Jurkat, Clone E6-1 (cell line): ENCODE measurements around the gene ABRACL. TPM values are rescaled to one million over a fixed set of nuclear protein-coding genes. Genes with fewer than 3 reads are reported as not detected.
"Not testable (repeated sequence)": the region's sequence is repeated elsewhere in the genome, so short reads cannot be mapped to it uniquely, and the experiment has no call there.

Source experiments
- DNase-seq: peaks from one replicate; pipeline ENCODE4 v3.0.0-alpha.2; 2011; ENCODE audit warnings: low read depth, low spot score
- H3K4me3 ChIP-seq: 2 replicates; pipeline ENCODE4 v1.5.1; 2011; ENCODE audit warnings: mild to moderate bottlenecking, low read length, control low read depth, moderate library complexity
- polyA plus RNA-seq: library from polyadenylated mRNA; unstranded; fragments of >200 nt; gene quantifications from one replicate; pipeline ENCODE4 v1.2.1, GENCODE V29; 2012; ENCODE audit warnings: missing spikeins; ENCODE audit not compliant: insufficient read length, insufficient read depth

Gene ABRACL, protein sequence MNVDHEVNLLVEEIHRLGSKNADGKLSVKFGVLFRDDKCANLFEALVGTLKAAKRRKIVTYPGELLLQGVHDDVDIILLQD
- polyA plus RNA-seq, result 203 TPM

DNA sequence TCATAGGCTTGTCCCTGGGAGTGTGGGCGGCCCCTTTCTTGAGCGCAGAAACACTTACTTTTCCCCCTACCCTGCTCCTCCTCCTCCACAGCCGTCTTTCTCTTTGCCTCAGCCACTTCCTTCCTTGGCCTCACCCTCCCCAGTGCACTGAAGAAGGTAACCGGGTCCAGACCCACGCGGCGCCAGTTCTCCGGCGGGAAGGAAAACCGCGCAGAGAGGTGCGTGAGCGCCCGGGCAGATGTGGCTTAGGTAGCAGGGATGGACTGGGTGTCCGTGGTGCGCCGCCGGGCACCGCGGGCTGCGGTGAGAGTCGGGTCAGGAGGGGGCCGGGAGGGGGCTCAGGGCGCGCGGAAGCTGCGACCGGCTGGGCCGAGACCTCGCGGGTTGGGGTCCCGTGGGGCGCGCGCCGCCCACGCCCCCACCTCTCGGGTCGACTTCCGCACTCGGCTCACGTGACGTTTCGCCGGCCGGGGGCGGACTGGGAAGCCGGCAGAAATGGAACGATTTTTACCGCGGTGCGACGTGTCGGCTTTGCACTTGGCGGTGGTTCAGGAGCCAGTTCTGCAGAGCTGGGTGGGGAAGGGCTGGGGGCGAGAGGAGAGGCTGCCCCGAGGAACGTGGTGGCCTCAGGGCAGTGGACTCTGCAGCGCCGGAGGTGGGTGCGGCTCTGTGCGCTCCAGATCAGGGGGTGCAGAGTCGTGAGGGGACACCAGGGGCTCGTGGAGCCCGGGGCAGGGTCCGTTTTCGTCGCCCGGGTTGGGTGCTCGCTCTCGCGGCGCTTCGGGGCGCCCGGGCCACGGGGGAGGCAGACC lies at the start of gene ABRACL:
Gene ABRACL (plus strand): TSS at position 88 of the 812 bp plus-strand sequence. CDS start 5,416 bp downstream, outside the sequence.
- peak within 1 kb of the TSS; percentile 92 for H3K4me3 ChIP-seq
- peak; percentile 89 for DNase-seq

DNA sequence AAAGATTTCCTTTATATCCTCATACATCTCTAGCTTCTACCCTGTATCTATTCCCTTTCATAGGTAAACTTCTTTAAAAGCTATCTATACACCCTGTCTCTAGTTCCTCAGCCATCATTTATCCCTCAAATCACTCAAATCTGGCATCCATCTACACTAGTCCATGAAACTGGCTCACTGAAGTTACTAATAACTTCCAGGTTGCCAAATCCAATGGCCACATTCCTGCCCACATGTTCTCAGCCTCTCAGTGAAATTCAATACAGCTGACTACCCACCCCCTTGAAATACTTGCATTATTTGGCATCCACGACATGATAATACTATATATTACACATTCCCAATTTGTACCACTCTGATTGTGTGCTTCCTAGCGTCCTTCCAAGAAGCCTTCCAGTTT lies 49.2 kb upstream of the ABRACL start:
- no peak overlapping the region for H3K4me3 ChIP-seq
- DNase-seq, result no peak

DNA sequence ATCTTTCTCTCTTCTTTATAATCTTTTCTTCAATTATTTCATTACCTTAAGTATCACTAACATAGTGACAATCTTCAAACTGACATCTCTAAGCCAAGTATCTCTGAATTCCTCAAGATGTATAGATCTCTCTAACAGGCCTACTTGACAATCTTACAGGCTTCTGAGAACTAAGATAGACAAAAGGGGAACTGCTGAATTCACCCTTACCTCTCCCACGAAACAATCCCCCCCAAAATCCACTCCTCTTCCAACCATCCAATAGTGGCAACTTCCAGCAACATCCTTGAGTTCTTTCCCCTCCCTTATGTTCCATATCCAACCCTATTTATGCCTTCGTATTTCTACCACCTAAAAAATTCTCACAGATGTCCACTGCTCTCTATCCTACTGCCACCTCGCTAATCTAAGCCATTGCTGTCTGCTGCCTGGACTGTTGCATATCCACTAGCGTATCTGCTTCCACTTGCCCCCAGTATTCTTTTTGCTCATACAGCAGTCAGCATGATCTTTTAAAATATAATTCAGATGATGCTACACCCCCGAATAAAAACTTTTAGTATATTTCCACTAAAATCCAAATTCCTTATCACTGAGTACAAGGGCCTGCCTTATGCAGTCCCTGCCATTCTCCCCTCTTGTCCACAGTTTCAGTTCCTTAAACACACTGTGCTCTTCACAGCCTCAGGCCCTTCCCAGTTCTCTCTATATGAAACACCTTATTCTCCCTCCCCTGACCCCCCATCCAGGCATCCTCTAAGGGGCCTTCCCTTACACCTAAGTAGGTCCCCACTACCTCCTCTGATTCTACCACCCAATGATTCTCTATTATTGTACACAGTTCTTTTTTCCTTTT lies 48.5 kb upstream of the ABRACL start:
- H3K4me3 ChIP-seq, result no peak overlapping the region
- no peak for DNase-seq

DNA sequence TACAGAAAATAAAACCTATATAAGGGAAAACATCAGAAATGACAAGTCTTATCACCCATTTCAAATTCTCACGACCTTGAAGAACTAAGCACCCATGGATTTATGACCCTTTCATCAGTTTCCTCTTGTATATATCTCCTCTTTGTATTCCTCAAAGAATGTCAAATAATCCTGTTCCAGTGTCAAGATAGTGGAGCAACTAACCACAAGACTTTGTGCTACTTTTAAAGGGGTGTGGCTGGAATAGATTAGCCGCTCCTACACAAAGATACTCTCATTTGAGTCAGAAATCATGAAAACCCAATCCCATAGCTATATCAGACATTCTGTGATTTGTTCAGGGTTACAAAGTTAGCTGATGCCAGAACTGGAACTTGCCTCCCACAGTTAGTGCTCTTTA lies 47.1 kb upstream of the ABRACL start:
- no peak overlapping the region for H3K4me3 ChIP-seq
- no peak for DNase-seq

DNA sequence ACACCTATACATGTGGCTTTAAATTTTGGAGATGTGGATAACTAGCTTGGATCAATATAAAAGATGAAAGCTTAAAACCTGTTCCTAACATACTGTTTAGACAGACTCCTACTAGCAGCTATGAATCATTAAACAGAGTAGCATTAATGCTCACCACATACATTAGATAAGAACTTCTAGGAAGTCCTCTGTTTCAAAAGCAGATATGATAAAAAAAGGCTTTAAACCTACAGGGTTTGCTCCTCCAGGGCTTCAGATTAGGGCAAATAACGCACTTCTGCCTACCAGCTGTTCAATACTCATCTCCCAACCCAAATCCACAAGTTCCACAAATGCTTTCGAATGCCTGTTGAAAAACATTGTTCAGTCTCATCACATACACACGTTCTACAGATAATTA lies 42.0 kb upstream of the ABRACL start:
- no peak for DNase-seq
- peak overlapping the region; percentile 83 for H3K4me3 ChIP-seq

DNA sequence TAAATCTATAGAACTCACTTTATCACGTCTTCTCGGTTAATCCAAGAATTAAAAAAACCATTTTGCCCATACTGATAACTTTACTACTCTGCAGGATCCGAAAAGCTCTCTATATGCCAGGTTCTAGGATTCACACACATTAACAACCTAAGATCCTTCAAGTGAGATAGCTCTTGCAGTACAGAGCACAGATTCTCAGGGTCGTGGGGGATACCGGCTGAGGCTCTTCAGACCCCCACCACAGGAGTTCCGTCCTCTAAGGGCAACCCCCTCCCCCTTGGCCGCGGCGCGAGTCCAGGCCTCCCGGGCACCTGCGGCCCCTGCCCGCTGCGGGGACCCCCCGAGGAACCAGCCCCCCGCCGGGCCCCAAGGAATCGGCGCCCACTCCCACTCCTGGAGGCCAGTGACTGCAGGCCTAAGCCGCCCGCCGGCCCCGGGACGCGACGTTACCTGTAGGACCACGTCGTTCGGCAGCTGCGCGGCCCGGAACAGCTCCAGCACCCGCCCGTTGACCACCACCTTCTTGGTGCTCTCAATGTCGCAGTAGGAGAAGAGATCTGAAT lies 41.4 kb upstream of the ABRACL start:
- DNase-seq, result no peak
- peak overlapping the region; percentile 83 for H3K4me3 ChIP-seq

DNA sequence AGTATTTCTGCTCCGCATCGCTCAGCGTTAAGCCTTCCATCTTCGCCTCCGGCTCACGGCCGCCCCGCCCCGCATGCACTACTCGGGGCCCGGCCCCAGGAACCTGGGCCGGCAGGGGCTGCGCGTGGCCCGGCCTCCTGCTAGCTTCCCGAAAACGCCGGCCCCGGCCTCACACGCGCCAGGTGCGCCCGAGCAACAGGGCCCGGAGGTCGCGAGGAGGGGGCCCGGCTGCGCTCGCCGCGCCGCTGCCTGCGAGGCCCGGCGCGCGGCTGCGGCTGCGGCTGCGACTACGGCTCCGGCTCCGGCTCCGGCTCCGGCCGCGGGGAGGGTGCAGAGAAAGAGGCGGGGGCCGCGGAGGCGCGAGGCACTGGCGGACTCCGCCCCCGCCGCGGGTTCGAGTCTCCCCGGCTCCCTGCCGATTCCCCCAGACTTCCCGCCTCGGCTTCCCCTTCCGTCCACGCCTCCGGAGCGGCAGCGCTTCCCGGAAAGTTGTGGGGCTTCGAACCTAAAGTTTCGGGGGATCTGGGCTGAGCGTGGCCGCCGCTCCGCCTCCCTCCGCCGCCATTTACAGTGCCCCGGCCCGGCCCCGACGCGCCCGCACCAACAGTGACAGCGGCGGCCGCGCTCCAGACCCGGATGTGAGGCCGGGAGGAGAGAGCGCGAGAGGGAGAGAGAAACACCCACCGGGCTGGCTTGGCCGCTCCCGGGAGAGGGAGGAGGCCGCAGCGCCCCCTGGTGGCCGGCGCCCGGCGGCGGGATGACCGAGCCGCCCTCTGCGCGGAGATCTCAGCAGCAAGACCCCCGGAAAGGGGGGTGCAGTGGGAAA lies 40.7 kb upstream of the ABRACL start, which contains the start of gene REPS1:
Gene REPS1 (minus strand): TSS at position 611 of the 826 bp plus-strand sequence. CDS start 571 bp downstream, at position 40.
- H3K4me3 ChIP-seq, result peak within 1 kb of the TSS; percentile 83
- DNase-seq, result peak; percentile 84

DNA sequence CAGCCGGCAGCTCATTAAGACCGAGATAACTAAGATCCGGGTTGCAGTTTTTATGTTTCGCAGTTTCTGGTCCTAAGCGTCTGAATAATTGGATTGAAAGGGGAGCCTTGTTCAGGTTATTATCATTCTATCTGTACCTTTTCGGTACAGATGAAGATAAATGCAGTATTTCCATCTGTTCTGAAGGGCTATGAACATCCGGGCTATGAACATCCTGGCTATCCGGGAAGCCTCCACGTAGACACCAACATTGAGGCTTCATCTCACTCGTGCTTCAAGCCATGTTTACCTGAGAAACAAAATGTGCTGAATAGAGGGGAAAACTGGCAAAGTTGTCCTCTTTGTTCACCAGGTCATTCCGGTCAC lies 40.1 kb upstream of the ABRACL start:
- H3K4me3 ChIP-seq, result peak overlapping the region; percentile 83
- no peak for DNase-seq

DNA sequence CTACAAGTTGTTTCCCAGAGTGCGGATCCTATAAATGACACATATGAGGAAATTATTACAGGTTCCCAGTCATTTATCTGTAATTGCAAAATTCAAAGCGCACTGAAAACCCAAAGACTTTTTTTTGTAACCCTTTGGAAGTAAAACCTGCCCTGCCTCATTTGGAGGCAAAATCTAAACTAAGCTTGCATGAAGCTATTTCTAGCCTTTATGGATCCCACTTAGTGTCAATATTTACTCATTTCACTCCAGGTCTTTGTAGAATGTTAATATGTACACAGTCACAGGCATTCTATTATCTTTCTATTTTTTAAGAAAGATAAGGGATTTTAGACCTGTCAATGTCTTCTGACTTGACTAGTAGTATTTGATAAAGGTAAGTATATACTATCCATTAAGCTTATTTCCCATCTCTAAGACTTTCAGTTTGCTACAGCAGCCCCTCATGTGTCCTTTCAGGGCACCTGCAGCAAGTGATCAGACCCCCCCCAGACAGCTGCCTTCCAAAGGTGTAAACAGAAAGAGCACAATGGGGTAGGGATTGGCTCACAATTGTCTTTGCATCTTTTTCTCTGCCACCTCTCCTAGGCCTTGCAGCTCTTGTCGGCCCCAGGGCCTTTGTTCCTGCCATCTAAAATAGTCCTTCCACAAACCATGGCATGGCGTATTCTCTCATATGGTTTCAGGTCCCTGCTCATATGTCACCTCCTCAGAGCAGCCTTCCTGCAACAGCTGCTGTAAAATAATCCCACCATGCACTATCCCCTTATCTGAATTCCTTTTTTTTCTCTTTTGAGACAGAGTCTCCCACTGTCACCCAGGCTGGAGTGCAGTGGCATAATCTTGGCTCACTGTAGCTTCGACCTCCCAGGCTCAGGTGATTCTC lies 39.2 kb upstream of the ABRACL start:
- no peak overlapping the region for H3K4me3 ChIP-seq
- no peak for DNase-seq

DNA sequence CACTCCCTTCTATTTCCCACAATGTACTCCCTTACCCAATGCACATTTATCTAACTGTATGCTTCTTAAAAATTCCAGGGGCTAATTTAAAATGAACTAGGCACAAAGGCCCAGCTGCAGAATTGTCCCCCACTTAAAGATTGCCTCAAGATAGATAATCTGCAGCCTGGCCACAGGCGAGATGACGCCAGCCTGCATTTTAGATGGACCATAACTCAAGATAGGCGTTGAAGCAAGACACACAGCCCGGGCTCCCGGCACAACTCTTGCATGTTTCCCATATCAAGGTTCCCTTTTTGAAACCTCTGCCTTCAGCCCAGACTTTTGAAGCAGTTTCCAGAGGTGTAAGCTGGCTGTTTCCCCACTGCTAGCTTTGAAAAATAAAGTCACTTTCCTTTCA lies 37.3 kb upstream of the ABRACL start:
- DNase-seq, result no peak
- H3K4me3 ChIP-seq, result no peak overlapping the region

DNA sequence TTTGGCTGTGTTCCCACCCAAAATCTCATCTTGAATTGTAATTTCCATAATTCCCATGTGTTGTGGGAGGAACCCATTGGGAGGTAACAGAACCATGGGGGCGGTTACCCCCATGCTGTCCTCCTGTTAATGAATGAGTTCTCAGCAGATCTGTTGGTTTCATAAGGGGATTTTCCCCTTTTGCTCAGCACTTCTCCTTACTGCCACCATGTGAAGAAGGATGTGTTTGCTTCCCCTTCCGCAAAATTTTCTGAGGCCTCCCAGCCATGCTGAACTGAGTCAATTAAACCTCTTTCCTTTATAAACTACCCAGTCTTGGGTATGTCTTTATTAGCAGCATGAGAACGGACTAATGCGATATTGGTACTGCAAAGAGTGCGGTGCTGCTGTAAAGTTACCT lies 35.6 kb upstream of the ABRACL start:
- H3K4me3 ChIP-seq, result not testable (repeated sequence)

DNA sequence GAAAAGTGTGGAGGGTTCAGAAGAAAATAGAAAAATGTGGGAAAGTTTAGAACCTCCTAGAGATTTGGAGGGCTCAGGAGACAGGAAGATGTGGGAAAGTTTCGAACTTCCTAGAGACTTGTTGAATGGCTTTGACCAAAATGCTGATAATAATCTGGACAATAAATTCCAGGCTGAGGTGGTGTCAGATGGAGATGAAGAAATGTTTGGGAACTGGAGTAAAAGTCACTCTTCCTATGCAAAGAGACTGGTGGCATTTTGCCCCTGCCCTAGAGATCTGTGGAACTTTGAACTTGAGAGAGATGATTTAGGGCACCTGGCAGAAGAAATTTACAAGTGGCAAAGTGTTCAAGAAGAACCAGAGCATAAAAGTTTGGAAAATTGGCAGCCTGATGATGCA lies 35.1 kb upstream of the ABRACL start:
- not testable (repeated sequence) for DNase-seq, H3K4me3 ChIP-seq

More for the DNA sequence above, 35.6 kb upstream of the ABRACL start:
- DNase-seq, result not testable (repeated sequence)

DNA sequence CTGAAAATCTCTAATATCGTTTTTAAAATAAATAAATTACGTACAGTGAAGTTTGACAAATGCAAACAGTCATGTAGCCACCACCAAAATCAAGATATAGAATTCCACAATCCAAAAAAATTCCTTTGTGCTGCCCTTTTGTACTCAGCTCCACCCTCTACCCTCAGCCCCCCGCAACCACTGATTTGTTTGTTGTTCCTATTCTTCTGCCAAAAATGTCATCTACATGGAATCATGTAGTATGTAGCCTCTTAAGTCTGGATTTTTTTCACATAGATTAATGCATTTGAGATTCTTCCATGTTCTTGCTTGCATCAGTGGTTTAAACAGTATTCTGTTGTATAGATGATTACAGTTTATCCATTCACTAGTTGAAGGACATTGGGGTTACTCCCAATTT lies 32.0 kb upstream of the ABRACL start:
- DNase-seq, result no peak
- H3K4me3 ChIP-seq, result no peak overlapping the region

DNA sequence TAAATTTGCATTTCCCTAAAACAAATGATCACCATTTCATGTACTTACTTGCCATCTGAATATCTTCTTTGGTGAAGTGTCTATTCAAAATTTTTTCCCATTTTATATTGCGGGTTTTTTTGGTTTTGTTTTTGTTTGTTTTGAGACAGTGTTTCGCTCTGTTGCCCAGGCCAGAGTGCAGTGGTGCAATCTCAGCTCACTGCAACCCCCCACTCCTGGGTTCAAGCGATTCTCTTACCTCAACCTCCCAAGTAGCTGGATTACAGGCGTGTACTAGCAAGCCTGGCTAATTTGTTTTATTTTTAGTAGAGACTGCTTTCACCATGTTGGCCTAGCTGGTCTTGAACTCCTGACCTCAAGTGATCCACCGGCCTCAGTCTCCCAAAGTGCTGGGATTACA lies 31.4 kb upstream of the ABRACL start:
- no peak for DNase-seq
- no peak overlapping the region for H3K4me3 ChIP-seq

DNA sequence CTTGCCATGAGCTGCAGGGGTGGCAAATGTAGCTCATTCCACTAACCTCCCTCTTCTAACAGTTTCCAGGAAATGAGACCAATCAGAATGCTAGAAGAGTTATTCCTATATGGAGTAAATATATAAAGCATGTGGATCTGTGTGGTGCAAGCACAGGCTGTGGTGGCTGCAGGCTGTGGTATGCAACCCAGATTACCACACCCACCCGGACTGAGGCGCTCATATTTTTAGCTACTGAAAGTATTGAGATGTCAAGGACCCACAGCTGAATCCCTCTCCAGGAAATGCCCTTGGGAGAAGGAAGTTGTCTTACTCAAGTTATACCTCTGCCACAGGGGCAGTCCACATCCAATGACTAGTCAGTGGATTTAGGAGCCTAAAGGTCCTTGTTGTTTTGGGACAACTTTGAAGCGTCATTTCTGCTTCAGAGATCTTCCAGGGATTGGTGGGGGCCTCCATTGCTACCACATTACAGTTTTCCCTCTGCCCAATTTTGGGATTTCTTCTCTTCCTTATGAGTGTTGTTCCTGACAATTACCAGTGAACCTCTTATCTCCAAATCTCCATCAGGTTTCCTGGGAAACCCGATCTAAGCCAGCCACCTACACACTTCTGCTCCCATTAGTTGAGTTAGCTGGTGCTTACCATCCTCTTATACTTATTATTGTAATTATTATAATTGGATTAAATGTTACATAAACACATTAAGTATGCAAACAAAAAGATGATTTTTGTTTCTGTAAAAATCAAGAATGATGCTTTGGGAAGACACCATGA lies 28.4 kb upstream of the ABRACL start:
- no peak overlapping the region for H3K4me3 ChIP-seq
- DNase-seq, result no peak

DNA sequence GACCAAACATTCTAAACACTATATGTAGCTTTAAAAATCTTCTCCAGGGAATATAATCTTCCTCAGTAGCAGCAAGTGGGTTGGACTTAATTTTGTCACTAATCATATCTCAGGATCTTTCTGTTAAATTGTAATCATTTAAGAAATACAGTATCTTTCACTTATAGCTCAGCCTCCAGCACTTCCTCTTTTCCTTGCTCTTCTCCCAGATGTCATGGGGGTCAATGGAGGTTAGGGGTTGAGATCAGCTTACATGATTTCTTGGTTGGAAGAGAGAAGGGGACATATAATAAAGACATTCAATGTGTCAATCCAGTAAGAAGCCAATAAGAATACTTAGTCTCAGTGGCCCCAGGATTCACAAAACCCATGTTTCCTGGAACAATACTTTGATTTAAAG lies 24.8 kb upstream of the ABRACL start:
- DNase-seq, result no peak

DNA sequence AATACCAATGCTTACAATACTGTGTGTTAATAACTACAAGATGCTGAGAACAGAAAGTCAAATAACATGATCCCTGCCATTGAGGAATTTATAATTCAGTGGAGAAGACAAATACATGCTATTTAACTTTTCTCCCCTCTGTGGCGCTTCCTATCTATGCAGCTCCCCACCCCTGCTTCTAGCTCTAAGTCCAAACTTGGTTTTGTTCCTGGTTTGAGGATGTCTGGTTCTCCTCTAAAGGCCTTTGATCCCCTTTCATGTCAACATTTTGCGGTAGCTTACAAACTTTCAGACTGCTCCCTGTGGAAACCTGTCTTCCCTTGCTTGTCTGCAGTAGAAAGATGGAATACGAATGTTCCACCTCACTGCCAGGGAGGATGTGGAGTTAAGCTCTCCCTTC lies 22.1 kb upstream of the ABRACL start:
- DNase-seq, result no peak
- no peak overlapping the region for H3K4me3 ChIP-seq

More for the DNA sequence above, 24.8 kb upstream of the ABRACL start:
- no peak overlapping the region for H3K4me3 ChIP-seq
